Astrocyte of the cerebellum (primary cell): ENCODE data around the gene WDFY2.

ENCODE experiments used
- DNase-seq: peaks from one replicate; pipeline ENCODE4 v3.0.0-alpha.2; 2011; ENCODE audit warnings: low read depth
- H3K4me3 ChIP-seq: 2 replicates; pipeline ENCODE4 v1.5.1; 2011; ENCODE audit warnings: mild to moderate bottlenecking, low read depth, low read length, moderate library complexity
- in situ Hi-C: cut with HindIII; loops from 2 replicates; pipeline ENCODE4 v1.10.0; 2017; ENCODE audit warnings: low sequenced_read_pairs
- TF ChIP-seq, protein P1 (sequence below): IDR thresholded peaks from 2 replicates; pipeline ENCODE4 v1.5.1; 2012; ENCODE audit warnings: low read length, low read depth, moderate library complexity, mild to moderate bottlenecking; ENCODE audit errors: missing control alignments

WDFY2 gene

DNA sequence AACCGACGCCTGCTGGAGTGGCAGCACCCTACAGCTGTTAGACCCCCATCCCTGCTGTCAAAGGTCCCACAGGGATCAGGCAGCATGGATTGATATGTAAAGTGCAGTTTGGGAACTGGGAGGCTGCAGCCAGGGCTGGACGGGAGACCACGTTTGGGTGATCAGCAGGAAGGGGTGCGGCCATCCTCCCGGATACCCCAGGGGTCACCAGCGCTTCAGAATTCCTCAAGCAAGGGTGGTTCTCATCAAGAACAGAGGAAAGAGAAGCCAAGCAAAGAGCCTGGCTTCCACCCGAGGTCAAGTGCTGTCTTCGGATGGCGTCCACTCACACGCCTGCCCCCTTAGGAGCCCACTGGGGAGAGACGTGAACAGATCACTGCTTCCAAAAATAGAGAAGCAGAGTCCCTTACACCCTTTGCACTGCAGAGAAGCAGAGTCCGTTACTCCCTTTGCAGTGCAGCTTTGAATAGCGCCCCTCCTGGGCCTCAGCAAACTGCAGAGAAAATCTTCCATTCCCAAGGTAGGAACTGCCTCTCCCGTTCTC lies 184.2 kb downstream of the WDFY2 start:
- TF ChIP-seq, protein P1, sequence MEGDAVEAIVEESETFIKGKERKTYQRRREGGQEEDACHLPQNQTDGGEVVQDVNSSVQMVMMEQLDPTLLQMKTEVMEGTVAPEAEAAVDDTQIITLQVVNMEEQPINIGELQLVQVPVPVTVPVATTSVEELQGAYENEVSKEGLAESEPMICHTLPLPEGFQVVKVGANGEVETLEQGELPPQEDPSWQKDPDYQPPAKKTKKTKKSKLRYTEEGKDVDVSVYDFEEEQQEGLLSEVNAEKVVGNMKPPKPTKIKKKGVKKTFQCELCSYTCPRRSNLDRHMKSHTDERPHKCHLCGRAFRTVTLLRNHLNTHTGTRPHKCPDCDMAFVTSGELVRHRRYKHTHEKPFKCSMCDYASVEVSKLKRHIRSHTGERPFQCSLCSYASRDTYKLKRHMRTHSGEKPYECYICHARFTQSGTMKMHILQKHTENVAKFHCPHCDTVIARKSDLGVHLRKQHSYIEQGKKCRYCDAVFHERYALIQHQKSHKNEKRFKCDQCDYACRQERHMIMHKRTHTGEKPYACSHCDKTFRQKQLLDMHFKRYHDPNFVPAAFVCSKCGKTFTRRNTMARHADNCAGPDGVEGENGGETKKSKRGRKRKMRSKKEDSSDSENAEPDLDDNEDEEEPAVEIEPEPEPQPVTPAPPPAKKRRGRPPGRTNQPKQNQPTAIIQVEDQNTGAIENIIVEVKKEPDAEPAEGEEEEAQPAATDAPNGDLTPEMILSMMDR: no peak
- H3K4me3 ChIP-seq: no peak overlapping the region
- DNase-seq: no peak
- in situ Hi-C loops: no loop called here

DNA sequence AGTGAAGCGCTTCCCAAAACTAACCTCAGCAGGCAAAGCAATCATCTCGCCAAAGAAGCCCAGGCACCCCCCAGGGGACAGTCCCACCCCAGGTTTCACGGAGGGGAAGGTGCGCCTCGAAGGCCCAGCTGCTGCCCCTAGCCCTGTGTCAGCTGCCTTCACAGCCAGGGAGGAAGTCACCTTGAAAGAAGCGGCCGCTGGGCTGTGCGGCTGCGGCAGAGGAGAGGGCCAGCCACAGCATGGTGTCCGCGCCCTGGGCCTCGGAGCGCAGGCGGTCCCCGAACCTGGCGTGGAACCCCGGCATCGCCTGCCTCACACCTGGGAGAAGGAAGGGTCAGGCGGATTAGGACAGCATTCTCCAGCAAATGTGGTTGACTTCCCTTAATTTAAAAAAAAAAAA lies 184.7 kb downstream of the WDFY2 start:
- in situ Hi-C loops: no loop called here
- H3K4me3 ChIP-seq: no peak overlapping the region
- TF ChIP-seq, protein P1: no peak
- no peak for DNase-seq

DNA sequence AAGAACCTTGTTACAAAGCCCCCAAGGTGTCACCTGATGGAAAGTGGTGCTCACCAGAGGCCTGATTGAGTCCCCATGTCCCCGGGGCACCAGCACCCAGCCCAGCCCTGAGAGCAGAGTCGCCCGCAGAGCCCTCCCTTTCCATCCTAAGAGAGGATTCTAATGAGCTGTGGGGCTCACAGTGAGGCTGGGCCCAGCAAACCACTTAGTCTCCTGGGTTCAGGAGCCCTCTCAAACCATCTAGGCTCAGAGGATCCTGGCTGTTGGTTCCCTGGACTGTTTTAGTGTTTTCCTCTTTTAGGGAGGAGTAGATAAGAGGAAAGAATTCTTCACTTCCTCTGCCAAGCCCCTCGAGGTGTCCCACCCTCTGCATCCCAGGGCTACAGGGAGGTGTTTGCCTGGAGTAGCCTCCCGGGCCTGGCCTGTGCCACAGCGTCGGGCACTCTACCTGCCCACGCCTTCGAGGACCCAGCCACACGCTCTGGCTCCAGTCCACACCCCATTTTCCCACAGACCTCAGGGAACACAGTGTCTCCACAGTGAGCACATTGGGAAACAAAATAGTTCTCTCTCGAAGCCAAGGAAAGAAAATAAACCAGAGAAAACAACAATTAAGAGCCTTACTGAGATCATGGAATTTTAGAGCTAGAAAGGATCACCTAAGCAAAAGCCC lies 185.3 kb downstream of the WDFY2 start:
- TF ChIP-seq, protein P1: no peak
- DNase-seq: no peak
- in situ Hi-C loops: no loop called here

DNA sequence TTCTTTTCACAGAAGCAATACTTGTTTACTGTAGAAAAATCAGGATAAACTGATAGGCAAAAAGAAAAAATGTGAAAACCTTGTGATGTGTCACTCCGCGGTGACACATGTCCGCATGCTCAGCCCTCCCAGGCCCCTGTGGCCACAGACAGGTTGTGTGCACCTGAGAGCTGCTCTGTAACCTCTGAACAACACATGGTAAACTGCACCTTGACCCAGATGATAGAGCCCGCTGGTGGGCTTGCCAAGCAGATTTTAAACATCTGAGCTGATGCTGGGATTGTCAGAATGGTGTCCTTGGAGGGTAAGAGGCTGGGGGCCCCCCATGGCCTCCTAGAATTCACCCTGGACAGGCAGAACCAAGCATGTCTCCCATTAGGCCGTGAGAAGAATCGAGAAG lies 185.9 kb downstream of the WDFY2 start:
- in situ Hi-C loops: no loop called here
- no peak overlapping the region for H3K4me3 ChIP-seq

More for the DNA sequence above, 185.3 kb downstream of the WDFY2 start:
- no peak overlapping the region for H3K4me3 ChIP-seq

DNA sequence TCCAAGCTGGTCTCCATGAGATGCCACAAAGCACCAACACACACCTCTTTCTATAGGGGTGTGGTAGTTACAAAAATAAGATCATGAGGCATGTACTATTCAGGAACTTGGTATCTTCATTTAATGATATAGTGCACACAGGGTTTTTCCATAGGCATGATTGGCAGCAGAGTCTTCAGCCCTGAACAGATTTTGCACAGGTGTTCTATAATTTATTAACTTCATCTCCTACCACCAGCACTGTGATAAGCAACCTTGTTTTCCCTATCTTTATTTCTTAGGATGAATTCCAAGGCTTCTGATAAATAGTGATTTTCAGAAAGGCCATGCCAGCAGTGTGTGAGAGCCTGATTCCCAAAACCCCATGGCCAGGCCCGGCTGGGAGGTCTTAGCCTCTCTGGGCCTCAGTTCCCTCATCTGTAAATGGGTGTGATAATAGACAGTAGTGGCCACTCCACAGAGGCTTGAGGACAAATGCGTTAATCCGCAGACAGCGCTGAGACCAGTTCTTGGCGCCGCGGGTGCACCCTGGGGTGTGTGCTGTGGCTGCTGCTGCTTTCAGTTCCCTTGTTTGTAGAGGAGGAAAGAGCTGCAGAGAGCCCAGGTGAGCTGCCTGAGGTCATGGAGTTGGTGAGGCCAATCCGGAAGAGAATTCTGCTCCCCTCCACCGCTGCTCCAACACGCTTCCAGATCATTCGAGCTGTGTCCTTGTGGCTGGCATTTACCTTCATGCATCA lies 186.6 kb downstream of the WDFY2 start:
- TF ChIP-seq, protein P1: no peak
- in situ Hi-C loops: no loop called here
- DNase-seq: no peak
- no peak overlapping the region for H3K4me3 ChIP-seq

More for the DNA sequence above, 185.9 kb downstream of the WDFY2 start:
- TF ChIP-seq, protein P1: no peak
- no peak for DNase-seq

DNA sequence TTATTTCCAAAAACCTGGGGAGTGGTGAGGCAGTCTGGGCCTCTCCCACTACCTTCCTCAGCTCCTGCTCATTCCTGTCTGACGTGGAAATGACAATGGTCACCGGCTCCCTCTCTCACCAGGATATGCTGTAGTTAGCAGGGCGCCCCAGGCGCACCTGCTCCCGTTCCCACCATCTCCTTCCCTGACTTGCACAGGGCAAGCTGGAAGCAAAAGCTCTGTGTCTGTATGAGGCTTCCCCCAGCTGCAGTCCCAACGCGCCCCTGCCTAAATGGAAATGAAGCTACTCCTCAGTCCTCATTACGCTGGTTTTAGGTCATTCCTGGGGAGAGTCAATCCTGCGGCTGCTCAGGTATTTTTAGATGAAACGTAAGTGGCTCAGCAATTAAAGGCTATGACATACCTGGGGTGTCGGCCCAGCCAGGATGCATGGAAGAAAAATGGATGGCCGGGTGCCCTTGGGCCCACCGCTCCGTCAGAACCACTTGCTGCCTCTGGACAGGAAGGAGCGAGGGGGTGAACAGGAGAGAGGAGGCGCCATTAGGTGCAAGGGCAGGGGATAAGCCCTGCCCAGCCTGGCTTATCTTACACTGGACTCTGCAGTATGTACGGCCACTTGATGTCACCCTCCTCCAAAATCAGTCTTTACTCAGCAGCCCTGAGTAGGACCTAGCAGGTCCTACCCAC lies 187.3 kb downstream of the WDFY2 start:
- TF ChIP-seq, protein P1: no peak
- no peak overlapping the region for H3K4me3 ChIP-seq
- no peak for DNase-seq
- in situ Hi-C loops: no loop called here
